SU-DHL-6 (cell line): ENCODE results near the gene ADAMTS10.

Experiments
- EZH2phosphoT487 ChIP-seq: fragments of 200-600 bp; sonication (generic), shearing (Covaris generic); conservative IDR thresholded peaks from 2 replicates; pipeline ENCODE4 v1.6.1; 2018; ENCODE audit warnings: mild to moderate bottlenecking, antibody characterized with exemption, low read length, moderate library complexity, mixed read lengths
- TF ChIP-seq, protein P1 (sequence below): fragments of 200-600 bp; sonication (generic); IDR thresholded peaks from one replicate; pipeline ENCODE4 v1.5.1; 2017; ENCODE audit warnings: antibody characterized with exemption, mild to moderate bottlenecking, low read length, moderate library complexity; ENCODE audit not compliant: insufficient read depth, poor library complexity, severe bottlenecking

DNA sequence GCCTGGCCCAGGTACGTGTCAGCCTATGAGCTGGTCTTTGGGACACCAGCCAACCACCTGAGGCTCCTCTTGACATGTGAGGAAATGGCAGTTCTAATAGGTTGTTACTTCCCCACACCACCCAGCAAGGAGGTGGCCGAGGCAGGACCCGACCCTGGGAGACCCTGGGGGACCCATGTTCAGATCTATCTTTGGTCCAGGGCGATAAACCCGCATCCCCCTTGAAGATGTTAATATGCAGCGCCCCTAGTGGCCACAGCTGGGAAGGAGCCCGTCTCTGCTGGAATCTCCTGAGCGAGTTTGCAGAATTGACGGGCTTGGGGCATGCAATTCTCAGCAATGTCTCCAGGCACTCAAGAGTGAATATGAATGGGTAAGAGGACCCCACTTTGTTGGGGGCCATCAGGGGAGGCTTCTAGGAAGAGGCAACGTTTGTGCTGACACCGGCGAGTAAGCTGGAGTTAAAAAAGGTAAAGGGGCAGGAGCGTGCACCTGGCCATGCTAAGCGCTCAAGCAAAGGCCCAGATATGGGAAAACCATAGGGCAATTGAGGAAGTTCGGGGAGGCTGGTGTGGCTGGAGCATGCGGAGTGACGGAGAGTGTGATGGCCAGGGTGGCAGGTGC lies 31.8 kb downstream of the ADAMTS10 start:
- TF ChIP-seq, protein P1, sequence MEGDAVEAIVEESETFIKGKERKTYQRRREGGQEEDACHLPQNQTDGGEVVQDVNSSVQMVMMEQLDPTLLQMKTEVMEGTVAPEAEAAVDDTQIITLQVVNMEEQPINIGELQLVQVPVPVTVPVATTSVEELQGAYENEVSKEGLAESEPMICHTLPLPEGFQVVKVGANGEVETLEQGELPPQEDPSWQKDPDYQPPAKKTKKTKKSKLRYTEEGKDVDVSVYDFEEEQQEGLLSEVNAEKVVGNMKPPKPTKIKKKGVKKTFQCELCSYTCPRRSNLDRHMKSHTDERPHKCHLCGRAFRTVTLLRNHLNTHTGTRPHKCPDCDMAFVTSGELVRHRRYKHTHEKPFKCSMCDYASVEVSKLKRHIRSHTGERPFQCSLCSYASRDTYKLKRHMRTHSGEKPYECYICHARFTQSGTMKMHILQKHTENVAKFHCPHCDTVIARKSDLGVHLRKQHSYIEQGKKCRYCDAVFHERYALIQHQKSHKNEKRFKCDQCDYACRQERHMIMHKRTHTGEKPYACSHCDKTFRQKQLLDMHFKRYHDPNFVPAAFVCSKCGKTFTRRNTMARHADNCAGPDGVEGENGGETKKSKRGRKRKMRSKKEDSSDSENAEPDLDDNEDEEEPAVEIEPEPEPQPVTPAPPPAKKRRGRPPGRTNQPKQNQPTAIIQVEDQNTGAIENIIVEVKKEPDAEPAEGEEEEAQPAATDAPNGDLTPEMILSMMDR, result peak; percentile 94
- peak; percentile 85; the same call in 1 of the 2 replicates for TF ChIP-seq EZH2phosphoT487
